Panc1 (cell line): ENCODE data around the gene ABCC3. TPM values are rescaled to one million over a fixed set of nuclear protein-coding genes. Genes with fewer than 3 reads are reported as not detected.

Experiments used
- ATAC-seq: fragments of 200-7000 bp; cut with Tn5 transposase; 2 replicates; pipeline ENCODE4 v1.9.1; 2020; ENCODE audit warnings: mild to moderate bottlenecking, moderate library complexity
- BruUV-seq: library from RNA; stranded (reverse); fragments of 400-500 nt; replicated peaks from 2 replicates; lab custom pipeline; 2021; lab: Mats Ljungman, UMichigan
- CTCF ChIA-PET: fragments of 300-600 bp; sonication (Branson Sonifier 250); formaldehyde crosslinking; loops from one replicate; lab custom pipeline; 2022; ENCODE audit warnings: antibody characterized with exemption; lab: Charles Lee
- POLR2A ChIA-PET: fragments of 300-600 bp; sonication (Branson Sonifier 250); formaldehyde crosslinking; loops from one replicate; lab custom pipeline; 2022; ENCODE audit warnings: antibody characterized with exemption; lab: Charles Lee
- DNase-seq: peaks from one replicate; pipeline ENCODE4 v3.0.0-alpha.2; 2010; ENCODE audit warnings: low read depth, low spot score
- H3K27ac ChIP-seq: 2 replicates; pipeline ENCODE4 v1.5.1; 2011; ENCODE audit warnings: mild to moderate bottlenecking, low read length, inconsistent platforms
- H3K27me3 ChIP-seq: fragments of 200-500 bp; sonication (Bioruptor generic); 2 replicates; pipeline ENCODE4 v1.6.0; 2014; ENCODE audit warnings: low read length, inconsistent platforms; ENCODE audit not compliant: control insufficient read depth, insufficient read depth
- H3K36me3 ChIP-seq: fragments of 200-500 bp; sonication (Bioruptor generic); 2 replicates; pipeline ENCODE4 v1.5.1; 2014; ENCODE audit warnings: inconsistent platforms, mild to moderate bottlenecking, low read length, moderate library complexity; ENCODE audit not compliant: control insufficient read depth, insufficient read depth
- H3K4me1 ChIP-seq: 2 replicates; pipeline ENCODE4 v1.5.1; 2011; ENCODE audit warnings: inconsistent platforms, mild to moderate bottlenecking, low read length, moderate library complexity; ENCODE audit not compliant: control insufficient read depth, insufficient read depth
- H3K4me3 ChIP-seq, 2 experiments: 2 replicates each; pipeline ENCODE4 v1.5.1; 2011 to 2012; ENCODE audit warnings: low read depth in 2 of 2, low read length in 2 of 2, mild to moderate bottlenecking in 2 of 2, inconsistent platforms in 1 of 2, moderate library complexity in 1 of 2
- H3K9me3 ChIP-seq: fragments of 200-500 bp; sonication (Bioruptor generic); 2 replicates; pipeline ENCODE4 v1.5.1; 2014; ENCODE audit warnings: low read depth, mild to moderate bottlenecking, inconsistent platforms, low read length, moderate library complexity; ENCODE audit not compliant: control insufficient read depth, insufficient read depth
- CTCF ChIP-seq: fragments of 450-650 bp; IDR thresholded peaks from 2 replicates; pipeline ENCODE4 v1.5.1; 2017; ENCODE audit warnings: mild to moderate bottlenecking
- POLR2AphosphoS5 ChIP-seq: IDR thresholded peaks from 2 replicates; pipeline ENCODE4 v1.6.1; 2012; ENCODE audit warnings: mild to moderate bottlenecking, low read depth, low read length, moderate library complexity
- REST ChIP-seq, 2 experiments: IDR thresholded peaks; 2 replicates each; pipeline ENCODE4 v1.6.1; 2011 to 2012; ENCODE audit warnings: low read depth in 2 of 2, control low read depth in 1 of 2, low read length in 1 of 2, mild to moderate bottlenecking in 1 of 2, moderate library complexity in 1 of 2; ENCODE audit not compliant: insufficient read depth in 1 of 2
- SIN3A ChIP-seq: IDR thresholded peaks from 2 replicates; pipeline ENCODE4 v1.6.1; 2012; ENCODE audit warnings: low read depth, mild to moderate bottlenecking, low read length, moderate library complexity, borderline replicate concordance; ENCODE audit not compliant: insufficient read depth
- TCF7L2 ChIP-seq: IDR thresholded peaks from 2 replicates; pipeline ENCODE4 v1.6.1; 2011; ENCODE audit warnings: mild to moderate bottlenecking, low read depth, low read length, inconsistent platforms
- in situ Hi-C: cut with HindIII; loops from 2 replicates; pipeline ENCODE4 v1.10.0; 2016; ENCODE audit warnings: low sequenced_read_pairs, low pct_unique_long_range_greater_than_20kb
- intact Hi-C: fragments of 100-400 bp; cut with micrococcal nuclease; formaldehyde crosslinking; loops from one replicate; pipeline ENCODE4 v1.10.0; 2022; ENCODE audit not compliant: unreplicated experiment
- total RNA-seq: library from RNA; stranded (reverse); gene quantifications from one replicate; pipeline ENCODE4 v1.2.1, GENCODE V29; 2021; ENCODE audit not compliant: unreplicated experiment

ABCC3 gene
- total RNA-seq, 1 experiment from 2014 or later = 128 TPM

GRCh38 chr17:50594128-50594823 is 40.4 kb upstream of the ABCC3 start:
- intact Hi-C loops (no loop called here), in situ Hi-C loops (no loop called here)
- H3K36me3 ChIP-seq = no peaks in the 10 kb centered on the region
- TF ChIP-seq REST (IDR thresholded peaks at IDR 0.05; ENCODE audit: insufficient read depth in 1 of 2, low read depth in 2 of 2, low read length in 1 of 2) = no peak
- TF ChIP-seq POLR2AphosphoS5 = no peak
- TF ChIP-seq TCF7L2 = no peak
- no peak for TF ChIP-seq CTCF
- TF ChIP-seq SIN3A = no peak
- no peaks in the 10 kb centered on the region for H3K9me3 ChIP-seq
- no TSS peak for BruUV-seq
- DNase-seq (no peak), ATAC-seq (no peak)
- CTCF ChIA-PET = no interaction called here
- POLR2A ChIA-PET = no interaction called here
- H3K27ac ChIP-seq = no peak overlapping the region
- H3K4me3 ChIP-seq = no peak overlapping the region
- H3K27me3 ChIP-seq = no peaks in the 10 kb centered on the region
- no peaks in the 10 kb centered on the region for H3K4me1 ChIP-seq

- no peak for TF ChIP-seq CTCF
- TF ChIP-seq TCF7L2 = no peak
- no peak for TF ChIP-seq POLR2AphosphoS5
- no peak for TF ChIP-seq REST (IDR thresholded peaks at IDR 0.05; ENCODE audit: insufficient read depth in 1 of 2, low read depth in 2 of 2, low read length in 1 of 2)
- no peak for TF ChIP-seq SIN3A
- in situ Hi-C loops (no loop called here), intact Hi-C loops (no loop called here)
- no peak overlapping the region for H3K27ac ChIP-seq
- no peak for DNase-seq
- ChIA-PET POLR2A (no interaction called here), CTCF (no interaction called here)
- no peaks in the 10 kb centered on the region for H3K36me3 ChIP-seq
- no peaks in the 10 kb centered on the region for H3K27me3 ChIP-seq
- H3K9me3 ChIP-seq = no peaks in the 10 kb centered on the region
- BruUV-seq = no TSS peak
- no peak for ATAC-seq
- no peaks in the 10 kb centered on the region for H3K4me1 ChIP-seq
- H3K4me3 ChIP-seq = no peak overlapping the region
Measured at GRCh38 chr17:50594892-50595291, 39.8 kb upstream of the ABCC3 start.
